NT2/D1 (cell line): ENCODE measurements around the gene TLX2.

Experiments
- SUZ12 ChIP-seq: IDR thresholded peaks from 2 replicates; pipeline ENCODE4 v1.6.1; 2011; ENCODE audit not compliant: insufficient read length, insufficient read depth; ENCODE audit errors: extremely low read depth
- YY1 ChIP-seq: IDR thresholded peaks from 2 replicates; pipeline ENCODE4 v1.6.1; 2011; ENCODE audit not compliant: insufficient read length, insufficient read depth
- ZNF274 ChIP-seq: IDR thresholded peaks from 2 replicates; pipeline ENCODE4 v1.6.1; 2011; ENCODE audit warnings: mild to moderate bottlenecking, low read depth, low read length

DNA sequence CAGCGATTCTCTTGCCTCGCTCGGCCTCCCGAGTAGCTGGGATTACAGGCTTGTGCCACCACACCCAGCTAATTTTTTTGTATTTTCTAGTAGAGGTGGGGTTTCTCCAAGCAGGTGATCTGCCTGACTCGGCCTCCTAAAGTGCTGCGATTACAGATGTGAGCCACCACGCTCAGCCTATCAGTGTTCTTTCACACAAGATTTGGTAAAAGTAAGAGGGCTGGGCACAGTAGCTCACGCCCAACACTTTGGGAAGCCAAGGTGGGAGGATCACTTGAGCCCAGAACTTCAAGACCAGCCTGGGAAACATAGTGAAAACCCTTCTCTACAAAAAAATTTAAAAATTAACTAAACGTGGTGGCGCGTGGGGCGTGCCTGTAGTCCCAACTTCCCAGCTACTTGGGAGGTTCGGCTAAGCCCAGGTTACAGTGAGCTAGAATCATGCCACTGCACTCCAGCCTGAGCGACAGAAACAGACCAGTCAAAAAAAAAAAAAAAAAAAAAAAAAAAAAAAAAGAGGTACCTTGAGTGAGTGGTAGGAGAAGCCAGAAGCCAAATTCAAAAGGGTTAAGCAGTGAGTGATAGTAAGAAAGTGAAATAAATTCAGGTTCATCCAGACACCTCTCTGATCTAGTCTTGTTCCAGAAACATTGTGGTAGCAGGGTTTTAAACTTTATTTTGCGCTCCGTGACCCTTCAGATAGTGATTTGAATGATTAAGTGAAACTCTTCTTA, 42.8 kb upstream of the TLX2 start:
- TF ChIP-seq ZNF274 (no peak), YY1 (no peak), SUZ12 (no peak)
